GM06990 (cell line): ENCODE measurements around the gene CCDC149.

Experiments used
- DNase-seq: peaks from one replicate; pipeline ENCODE4 v3.0.0-alpha.2; 2011; ENCODE audit not compliant: insufficient read length; ENCODE audit errors: extremely low read depth
- H3K27me3 ChIP-seq: replicated peaks from 2 replicates; pipeline ENCODE4 v1.6.0; 2011; ENCODE audit warnings: low read length; ENCODE audit not compliant: control insufficient read depth, insufficient read depth
- H3K36me3 ChIP-seq: 2 replicates; pipeline ENCODE4 v1.5.1; 2011; ENCODE audit warnings: low read length; ENCODE audit not compliant: control insufficient read depth, insufficient read depth
- H3K4me3 ChIP-seq: replicated peaks from 2 replicates; pipeline ENCODE4 v1.5.1; 2011; ENCODE audit warnings: low read depth, mild to moderate bottlenecking, control low read depth, low read length
- CTCF ChIP-seq: IDR thresholded peaks from 2 replicates; pipeline ENCODE4 v1.5.1; 2011; ENCODE audit warnings: low read length, control low read depth, mild to moderate bottlenecking, inconsistent platforms; ENCODE audit not compliant: insufficient read depth, poor library complexity, severe bottlenecking

The CCDC149 gene

GRCh38 chr4:24778464-24779225, 134.2 kb downstream of the CCDC149 start:
- DNase-seq: no peak
- H3K4me3 ChIP-seq: no peak overlapping the region
- no peaks in the 10 kb centered on the region for H3K27me3 ChIP-seq
- no peak for TF ChIP-seq CTCF
- H3K36me3 ChIP-seq: no peaks in the 10 kb centered on the region

- H3K27me3 ChIP-seq: no peaks in the 10 kb centered on the region
- no peak for DNase-seq
- no peak overlapping the region for H3K4me3 ChIP-seq
- TF ChIP-seq CTCF: no peak
- H3K36me3 ChIP-seq: no peaks in the 10 kb centered on the region
Measured at GRCh38 chr4:24777536-24778463, 135.0 kb downstream of the CCDC149 start.

- Histone ChIP-seq H3K4me3 (no peak overlapping the region), H3K36me3 (no peaks in the 10 kb centered on the region), H3K27me3 (no peaks in the 10 kb centered on the region)
- no peak for TF ChIP-seq CTCF
- DNase-seq: no peak
Measured at GRCh38 chr4:24775750-24776149, 137.1 kb downstream of the CCDC149 start.

- Histone ChIP-seq H3K4me3 (no peak overlapping the region), H3K36me3 (no peaks in the 10 kb centered on the region), H3K27me3 (no peaks in the 10 kb centered on the region)
- TF ChIP-seq CTCF: no peak
- no peak for DNase-seq
Measured at GRCh38 chr4:24775032-24775605, 137.7 kb downstream of the CCDC149 start.

- Histone ChIP-seq H3K27me3 (no peaks in the 10 kb centered on the region), H3K4me3 (no peak overlapping the region), H3K36me3 (no peaks in the 10 kb centered on the region)
- DNase-seq: no peak
- TF ChIP-seq CTCF: no peak
Measured at GRCh38 chr4:24774452-24774851, 138.4 kb downstream of the CCDC149 start.
